Measurements from ENCODE around the gene SGK1. TPM values are rescaled to one million over a fixed set of nuclear protein-coding genes. Genes with fewer than 3 reads are reported as not detected.

The SGK1 gene
- total RNA-seq, 2 experiments from 2014 or later = 13.1 to 13.5 TPM

DNA sequence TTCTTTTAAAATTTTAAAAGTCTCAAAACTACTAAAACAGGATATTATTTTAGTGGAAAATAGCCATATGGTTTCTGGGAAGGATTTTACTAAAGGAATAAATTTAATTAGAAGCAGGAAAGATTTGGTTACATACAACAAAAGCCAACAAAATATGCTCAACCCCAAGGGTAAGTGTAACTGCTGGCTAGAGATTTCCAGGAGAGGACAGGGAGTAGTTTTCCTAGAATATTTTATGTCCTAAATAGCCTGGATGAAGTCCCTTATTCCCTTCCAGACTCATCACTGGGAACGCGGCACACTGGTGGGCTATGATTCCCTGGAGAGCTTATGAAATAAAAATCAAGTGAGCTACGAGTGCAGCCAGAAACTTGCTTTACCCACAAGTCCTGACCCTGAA, 66.6 kb downstream of the SGK1 start:
- H3K9me3 Mint-ChIP-seq (ENCODE audit: low read depth) = no peaks in the 10 kb centered on the region
- ChIA-PET CTCF (interaction anchor here (0.6 to 1.1 kb wide), 3 partner anchors 21 to 777 kb away, joined by 3 read pairs; no protein-coding TSS in a partner anchor), POLR2A (no interaction called here)
- H3K27me3 Mint-ChIP-seq = no peaks in the 10 kb centered on the region
- no peak overlapping the region for H3K4me3 Mint-ChIP-seq
- DNase-seq (no peak), ATAC-seq (no peak)
- H3K27ac Mint-ChIP-seq = no peak overlapping the region
- peaks cover 43% of the 10 kb centered on the region for H3K4me1 Mint-ChIP-seq
- intact Hi-C loops (cut with DNase I, micrococcal nuclease) = no loop called here
- H3K36me3 Mint-ChIP-seq (ENCODE audit: low read depth) = peaks cover 2% of the 10 kb centered on the region

DNA sequence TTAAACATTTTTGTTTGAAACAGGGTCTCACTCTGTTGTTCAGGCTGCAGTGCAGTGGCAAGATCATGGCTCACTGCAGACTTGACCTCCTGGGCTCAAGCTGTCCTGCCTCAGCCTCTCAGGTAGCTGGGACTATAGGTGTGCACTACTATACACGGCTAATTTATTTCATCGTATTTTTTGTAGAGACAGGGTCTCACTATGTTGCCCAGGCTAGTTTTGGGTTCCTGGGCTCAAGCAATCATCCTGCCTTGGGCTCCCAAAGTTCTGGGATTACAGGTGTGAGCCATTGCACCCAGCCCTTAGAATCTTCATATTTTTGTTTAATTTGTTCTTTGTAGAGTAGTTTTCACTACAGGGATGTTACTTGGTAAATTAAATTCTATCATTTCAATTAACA, 67.1 kb downstream of the SGK1 start:
- POLR2A ChIA-PET = no interaction called here
- peaks cover 47% of the 10 kb centered on the region for H3K4me1 Mint-ChIP-seq

GRCh38 chr6:134249759-134250602, 67.9 kb downstream of the SGK1 start:
- H3K27me3 Mint-ChIP-seq = no peaks in the 10 kb centered on the region
- H3K27ac Mint-ChIP-seq = peak overlapping the region; percentile 32
- intact Hi-C loops (cut with DNase I, micrococcal nuclease) = loop anchor here (1.0 to 10.0 kb wide), 5 partner anchors 72 to 935 kb away; partner anchors contain the start of gene MYB (in 1 of the 2)
- H3K9me3 Mint-ChIP-seq (ENCODE audit: low read depth) = no peaks in the 10 kb centered on the region
- DNase-seq = no peak
- H3K36me3 Mint-ChIP-seq (ENCODE audit: low read depth) = peaks cover 2% of the 10 kb centered on the region
- ChIA-PET POLR2A (no interaction called here), CTCF (interaction anchor here (1.3 to 1.5 kb wide), 4 partner anchors 11 to 72 kb away, joined by 3 read pairs; no protein-coding TSS in a partner anchor)
- H3K4me3 Mint-ChIP-seq = no peak overlapping the region
- no peak for ATAC-seq
- H3K4me1 Mint-ChIP-seq = peaks cover 55% of the 10 kb centered on the region

More for the DNA sequence above, 67.1 kb downstream of the SGK1 start:
- H3K36me3 Mint-ChIP-seq (ENCODE audit: low read depth) = peaks cover 2% of the 10 kb centered on the region
- H3K9me3 Mint-ChIP-seq (ENCODE audit: low read depth) = no peaks in the 10 kb centered on the region
- H3K4me3 Mint-ChIP-seq = no peak overlapping the region
- DNase-seq (no peak), ATAC-seq (no peak)
- no peak overlapping the region for H3K27ac Mint-ChIP-seq
- intact Hi-C loops (cut with DNase I, micrococcal nuclease) = loop anchor here in 1 of 2 experiments (1.0 kb wide), 1 partner anchor 72 kb away; no protein-coding TSS in a partner anchor
- H3K27me3 Mint-ChIP-seq = no peaks in the 10 kb centered on the region
- CTCF ChIA-PET = interaction anchor here (1.1 kb wide), 1 partner anchor 21 kb away, joined by 3 read pairs; no protein-coding TSS in a partner anchor

- DNase-seq = no peak
- Mint-ChIP-seq H3K9me3 (ENCODE audit: low read depth) (no peaks in the 10 kb centered on the region), H3K27me3 (no peaks in the 10 kb centered on the region), H3K4me1 (peaks cover 56% of the 10 kb centered on the region), H3K36me3 (ENCODE audit: low read depth) (peaks cover 2% of the 10 kb centered on the region), H3K4me3 (no peak overlapping the region), H3K27ac (peak overlapping the region; percentile 61)
- CTCF ChIA-PET = interaction anchor here (1.1 to 1.6 kb wide), 6 partner anchors 10 to 71 kb away, joined by 3 read pairs; no protein-coding TSS in a partner anchor
- no peak for ATAC-seq
- POLR2A ChIA-PET = no interaction called here
- intact Hi-C loops (cut with DNase I, micrococcal nuclease) = loop anchor here (5.0 to 10.0 kb wide), 4 partner anchors 106 to 936 kb away; partner anchors contain the start of gene MYB (in 1 of the 2)
These were observed 68.6 kb downstream of the SGK1 start for GRCh38 chr6:134249239-134249758.

GRCh38 chr6:134247844-134248580, 69.9 kb downstream of the SGK1 start:
- DNase-seq = no peak
- Mint-ChIP-seq H3K36me3 (ENCODE audit: low read depth) (peaks cover 2% of the 10 kb centered on the region), H3K4me3 (no peak overlapping the region), H3K9me3 (ENCODE audit: low read depth) (peaks cover 2% of the 10 kb centered on the region), H3K4me1 (peaks cover 56% of the 10 kb centered on the region), H3K27ac (peak overlapping the region; percentile 94), H3K27me3 (no peaks in the 10 kb centered on the region)
- intact Hi-C loops (cut with DNase I, micrococcal nuclease) = loop anchor here (1.0 to 10.0 kb wide), 10 partner anchors 12 to 937 kb away; partner anchors contain the start of gene MYB (in 1 of the 2)
- ChIA-PET POLR2A (interaction anchor here (0.6 to 0.8 kb wide), 2 partner anchors 12 to 70 kb away, joined by 3 to 4 read pairs; no protein-coding TSS in a partner anchor), CTCF (interaction anchor here (0.7 to 1.6 kb wide), 8 partner anchors 9 to 693 kb away, joined by 3 read pairs; no protein-coding TSS in a partner anchor)
- no peak for ATAC-seq

DNA sequence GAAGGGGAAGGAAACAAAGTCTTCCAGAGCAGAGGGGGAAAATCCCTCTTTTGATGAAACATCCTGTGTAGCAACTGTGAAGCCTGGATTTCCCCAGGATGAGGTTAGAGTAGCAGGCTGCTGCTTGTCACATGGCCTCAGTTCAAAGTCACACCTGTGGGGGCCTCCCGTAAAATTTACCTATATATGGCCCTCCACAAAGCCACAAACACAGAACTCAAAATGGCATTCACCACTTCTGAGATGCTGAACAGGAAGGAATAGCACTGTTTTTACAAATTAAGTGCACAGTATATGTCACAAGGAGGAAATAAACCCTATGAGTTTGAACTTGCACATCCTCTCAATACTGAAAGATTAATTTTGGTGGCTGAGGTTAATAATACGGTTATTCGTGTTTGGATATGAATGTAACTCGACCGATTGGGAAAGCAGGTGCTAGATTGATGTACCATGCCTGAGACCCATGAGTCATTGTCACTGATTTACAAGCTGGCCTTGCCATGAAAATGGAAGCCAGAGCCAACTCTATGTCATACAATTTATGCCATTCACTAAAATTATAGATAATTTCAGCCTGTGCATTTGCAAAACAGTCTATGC, 70.6 kb downstream of the SGK1 start:
- Mint-ChIP-seq H3K4me3 (peak overlapping the region; percentile 16), H3K4me1 (peaks cover 56% of the 10 kb centered on the region), H3K9me3 (ENCODE audit: low read depth) (peaks cover 2% of the 10 kb centered on the region), H3K27ac (peak overlapping the region; percentile 94), H3K27me3 (no peaks in the 10 kb centered on the region), H3K36me3 (ENCODE audit: low read depth) (peaks cover 2% of the 10 kb centered on the region)
- ATAC-seq (peak; percentile 91), DNase-seq (peak; percentile 84)
- ChIA-PET POLR2A (interaction anchor here (0.5 to 0.8 kb wide), 3 partner anchors 11 to 69 kb away, joined by 3 to 4 read pairs (median 4); no protein-coding TSS in a partner anchor), CTCF (interaction anchor here (0.7 to 1.6 kb wide), 5 partner anchors 67 to 693 kb away, joined by 3 read pairs; no protein-coding TSS in a partner anchor)
- intact Hi-C loops (cut with DNase I, micrococcal nuclease) = loop anchor here (1.0 to 10.0 kb wide), 10 partner anchors 11 to 937 kb away; partner anchors contain the start of gene MYB (in 1 of the 2)

DNA sequence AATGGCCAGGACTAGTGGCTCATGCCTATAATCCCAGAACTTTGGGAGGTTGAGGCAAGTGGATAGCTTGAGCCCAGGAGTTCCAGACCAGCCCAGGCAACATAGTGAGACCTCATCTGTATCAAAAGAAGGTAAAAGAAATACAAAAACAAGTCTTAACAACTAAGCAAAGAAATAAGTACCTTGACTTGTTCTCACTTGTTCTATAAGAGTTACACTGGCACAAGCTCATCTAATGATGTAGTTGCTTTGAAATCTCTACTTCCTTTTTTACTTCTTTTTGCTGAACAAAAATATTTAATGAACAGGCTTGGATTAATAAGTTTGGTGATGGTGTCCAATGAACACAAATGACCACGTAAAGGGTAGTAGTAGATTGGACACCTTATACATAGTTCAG, 72.2 kb downstream of the SGK1 start:
- H3K36me3 Mint-ChIP-seq (ENCODE audit: low read depth) = peaks cover 4% of the 10 kb centered on the region
- peaks cover 4% of the 10 kb centered on the region for H3K9me3 Mint-ChIP-seq (ENCODE audit: low read depth)
- intact Hi-C loops (cut with DNase I, micrococcal nuclease) = loop anchor here (2.0 to 10.0 kb wide), 6 partner anchors 71 to 939 kb away; partner anchors contain the start of gene MYB (in 1 of the 2)
- CTCF ChIA-PET = interaction anchor here (0.8 to 1.6 kb wide), 2 partner anchors 71 to 395 kb away, joined by 3 to 4 read pairs; no protein-coding TSS in a partner anchor
- H3K4me1 Mint-ChIP-seq = peaks cover 64% of the 10 kb centered on the region
- H3K27me3 Mint-ChIP-seq = no peaks in the 10 kb centered on the region
- POLR2A ChIA-PET = no interaction called here
- DNase-seq (no peak), ATAC-seq (no peak)
- peak overlapping the region; percentile 43 for H3K27ac Mint-ChIP-seq
- no peak overlapping the region for H3K4me3 Mint-ChIP-seq

DNA sequence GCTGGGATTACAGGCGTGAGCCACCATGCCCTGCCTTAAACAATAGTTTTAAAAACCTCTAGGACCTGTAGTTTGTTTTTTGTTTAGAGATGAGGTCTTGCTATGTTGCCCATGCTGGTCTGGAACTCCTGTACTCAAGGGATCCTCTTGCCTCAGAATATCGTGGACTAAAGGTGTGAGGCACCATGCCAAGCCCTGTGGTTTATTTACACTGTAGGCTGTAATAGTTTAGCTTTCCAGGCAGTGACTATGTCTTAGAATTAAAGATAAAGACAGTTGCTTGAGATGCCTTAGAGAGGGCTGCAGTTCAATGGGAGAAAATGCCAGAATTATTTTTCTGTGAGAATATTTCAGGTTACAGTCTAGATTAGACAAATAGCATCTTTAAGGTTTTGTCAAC, 72.9 kb downstream of the SGK1 start:
- ATAC-seq (no peak), DNase-seq (no peak)
- Mint-ChIP-seq H3K27me3 (no peaks in the 10 kb centered on the region), H3K9me3 (ENCODE audit: low read depth) (peaks cover 4% of the 10 kb centered on the region), H3K4me1 (peaks cover 64% of the 10 kb centered on the region), H3K36me3 (ENCODE audit: low read depth) (peaks cover 4% of the 10 kb centered on the region), H3K27ac (peak overlapping the region; percentile 34), H3K4me3 (no peak overlapping the region)
- intact Hi-C loops (cut with DNase I, micrococcal nuclease) = loop anchor here (5.0 to 10.0 kb wide), 4 partner anchors 110 to 940 kb away; partner anchors contain the start of gene MYB (in 1 of the 2)
- CTCF ChIA-PET = interaction anchor here (0.8 to 1.6 kb wide), 2 partner anchors 72 to 396 kb away, joined by 3 to 4 read pairs; no protein-coding TSS in a partner anchor
- POLR2A ChIA-PET = no interaction called here

- ChIA-PET CTCF (interaction anchor here (1.5 kb wide), 1 partner anchor 37 kb away, joined by 3 read pairs; no protein-coding TSS in a partner anchor), POLR2A (no interaction called here)
- H3K4me1 Mint-ChIP-seq = peaks cover 47% of the 10 kb centered on the region
- peak overlapping the region; percentile 96 for H3K27ac Mint-ChIP-seq
- H3K36me3 Mint-ChIP-seq (ENCODE audit: low read depth) = peaks cover 4% of the 10 kb centered on the region
- peak; percentile 70 for ATAC-seq
- peak overlapping the region; percentile 46 for H3K4me3 Mint-ChIP-seq
- peaks cover 7% of the 10 kb centered on the region for H3K9me3 Mint-ChIP-seq (ENCODE audit: low read depth)
- intact Hi-C loops (cut with DNase I, micrococcal nuclease) = loop anchor here (10.0 kb wide), 3 partner anchors 114 to 944 kb away; partner anchors contain the start of gene MYB (in 1 of the 2)
- H3K27me3 Mint-ChIP-seq = no peaks in the 10 kb centered on the region
- DNase-seq = peak; percentile 79
These were observed 77.1 kb downstream of the SGK1 start for GRCh38 chr6:134240665-134241431.
